Measurements from ENCODE around the gene MUCL3. TPM values are rescaled to one million over a fixed set of nuclear protein-coding genes. Genes with fewer than 3 reads are reported as not detected.

The MUCL3 gene
- polyA plus RNA-seq, 3 donors: not detected

GRCh38 chr6:31001281-31001888 lies 60.6 kb downstream of the MUCL3 start:
- DNase-seq: no peak
- Histone ChIP-seq H3K27ac (ENCODE audit: low read depth in 1 of 2, low read length in 2 of 2) (no peak overlapping the region), H3K4me3 (replicated peaks in 1 of 3; ENCODE audit: low read depth in 2 of 3, low read length in 3 of 3) (no peak overlapping the region), H3K9me3 (replicated peaks in 1 of 2; ENCODE audit: control insufficient read depth in 1 of 2, insufficient read depth in 1 of 2, low read length in 2 of 2) (no peaks in the 10 kb centered on the region), H3K4me2 (replicated peaks; ENCODE audit: extremely low read depth, low read length, poor library complexity, severe bottlenecking) (no peak overlapping the region), H3K4me1 (ENCODE audit: control insufficient read depth in 1 of 2, insufficient read depth in 2 of 2, low read length in 2 of 2) (no peaks in the 10 kb centered on the region), H3K9ac (ENCODE audit: insufficient read depth, low read length, poor library complexity, severe bottlenecking) (no peak overlapping the region), H3K27me3 (ENCODE audit: control insufficient read depth in 2 of 2, insufficient read depth in 2 of 2, low read length in 2 of 2) (no peaks in the 10 kb centered on the region), H3K79me2 (ENCODE audit: insufficient read depth, low read length) (no peaks in the 10 kb centered on the region), H4K20me1 (ENCODE audit: insufficient read depth, low read length) (no peaks in the 10 kb centered on the region), H2AFZ (ENCODE audit: insufficient read depth, low read depth, low read length, poor library complexity, severe bottlenecking) (no peak overlapping the region), H3K36me3 (replicated peaks in 1 of 2; ENCODE audit: control insufficient read depth in 1 of 2, insufficient read depth in 2 of 2, low read length in 2 of 2) (no peaks in the 10 kb centered on the region)
- Mint-ChIP-seq H3K27ac (no peak overlapping the region), H3K4me1 (no peaks in the 10 kb centered on the region), H3K9me3 (peaks cover 0 to 7% (median 0%) of the 10 kb centered on the region in 7 donors), H3K36me3 (no peaks in the 10 kb centered on the region), H3K27me3 (ENCODE audit: low read depth in 3 of 3) (peaks cover 3 to 4% (median 4%) of the 10 kb centered on the region in 3 donors), H3K4me3 (no peak overlapping the region)
- 80% methylated on average over 10 of the region's 13 CpGs for WGBS (ENCODE audit: insufficient coverage)
- no peak for TF ChIP-seq CTCF (IDR thresholded peaks at IDR 0.05)
- intact Hi-C loops (cut with micrococcal nuclease): no loop called here

GRCh38 chr6:31002471-31002870 lies 61.7 kb downstream of the MUCL3 start:
- Histone ChIP-seq H3K4me1 (ENCODE audit: control insufficient read depth in 1 of 2, insufficient read depth in 2 of 2, low read length in 2 of 2) (no peaks in the 10 kb centered on the region), H3K9ac (ENCODE audit: insufficient read depth, low read length, poor library complexity, severe bottlenecking) (no peak overlapping the region), H3K4me2 (replicated peaks; ENCODE audit: extremely low read depth, low read length, poor library complexity, severe bottlenecking) (no peak overlapping the region), H3K9me3 (replicated peaks in 1 of 2; ENCODE audit: control insufficient read depth in 1 of 2, insufficient read depth in 1 of 2, low read length in 2 of 2) (no peaks in the 10 kb centered on the region), H2AFZ (ENCODE audit: insufficient read depth, low read depth, low read length, poor library complexity, severe bottlenecking) (no peak overlapping the region), H3K27ac (ENCODE audit: low read depth in 1 of 2, low read length in 2 of 2) (no peak overlapping the region), H4K20me1 (ENCODE audit: insufficient read depth, low read length) (no peaks in the 10 kb centered on the region), H3K36me3 (replicated peaks in 1 of 2; ENCODE audit: control insufficient read depth in 1 of 2, insufficient read depth in 2 of 2, low read length in 2 of 2) (no peaks in the 10 kb centered on the region), H3K79me2 (ENCODE audit: insufficient read depth, low read length) (no peaks in the 10 kb centered on the region), H3K27me3 (ENCODE audit: control insufficient read depth in 2 of 2, insufficient read depth in 2 of 2, low read length in 2 of 2) (no peaks in the 10 kb centered on the region), H3K4me3 (replicated peaks in 1 of 3; ENCODE audit: low read depth in 2 of 3, low read length in 3 of 3) (no peak overlapping the region)
- Mint-ChIP-seq H3K4me3 (no peak overlapping the region), H3K27ac (no peak overlapping the region), H3K36me3 (no peaks in the 10 kb centered on the region), H3K27me3 (ENCODE audit: low read depth in 3 of 3) (peaks cover 3 to 4% (median 4%) of the 10 kb centered on the region in 3 donors), H3K9me3 (peaks cover 0 to 7% (median 0%) of the 10 kb centered on the region in 7 donors), H3K4me1 (no peaks in the 10 kb centered on the region)
- no peak for DNase-seq
- TF ChIP-seq CTCF (IDR thresholded peaks at IDR 0.05): no peak
- intact Hi-C loops (cut with micrococcal nuclease): no loop called here
- WGBS (ENCODE audit: insufficient coverage): no CpG with 5 or more reads among the region's 2 CpGs

Small RNA genes lying within 50 kb of the gene (small RNA-seq; reads per million reads assigned to genes)
- not detected for gene RF00019 (ENCODE audit: insufficient read length, low read depth)

Other genes with a start within 250 kb of the MUCL3 start
- 10 to 100 TPM; 25.9 to 36.0 (median 35.0) TPM for gene NRM, start 250.0 kb upstream of the MUCL3 start, polyA plus RNA-seq
- 1 to 10 TPM in 1 of 3 donors, under 1 TPM in 2; 0.27 to 4.5 (median 0.34) TPM for gene MDC1, start 223.7 kb upstream of the MUCL3 start, polyA plus RNA-seq
- gene TUBB, start 220.6 kb upstream of the MUCL3 start, polyA plus RNA-seq: 100 to 1,000 TPM in 1 of 3 donors, 10 to 100 TPM in 2; 48.4 to 130 (median 57.0) TPM
- gene FLOT1, start 198.3 kb upstream of the MUCL3 start, polyA plus RNA-seq: 100 to 1,000 TPM; 124 to 153 (median 132) TPM
- 100 to 1,000 TPM in 1 of 3 donors, 10 to 100 TPM in 2; 30.6 to 188 (median 53.2) TPM for gene IER3, start 196.4 kb upstream of the MUCL3 start, polyA plus RNA-seq
- gene DDR1, start 56.5 kb upstream of the MUCL3 start, polyA plus RNA-seq: 1 to 10 TPM in 1 of 3 donors, under 1 TPM in 2; 0.39 to 1.0 (median 0.51) TPM
- gene GTF2H4, start 32.8 kb upstream of the MUCL3 start, polyA plus RNA-seq: 10 to 100 TPM in 1 of 3 donors, 1 to 10 TPM in 2; 3.6 to 14.5 (median 6.0) TPM
- 10 to 100 TPM in 1 of 3 donors, 1 to 10 TPM in 2; 7.6 to 15.5 (median 8.1) TPM for gene VARS2, start 26.7 kb upstream of the MUCL3 start, polyA plus RNA-seq
- gene SFTA2, start 8.8 kb upstream of the MUCL3 start, polyA plus RNA-seq: not detected
- gene MUC21, start 42.7 kb downstream of the MUCL3 start, polyA plus RNA-seq: not detected
- gene MUC22, start 69.5 kb downstream of the MUCL3 start, polyA plus RNA-seq: not detected
- gene C6orf15, start 171.6 kb downstream of the MUCL3 start, polyA plus RNA-seq: not detected
- not detected for gene PSORS1C1, start 173.8 kb downstream of the MUCL3 start, polyA plus RNA-seq
- gene CDSN, start 179.5 kb downstream of the MUCL3 start, polyA plus RNA-seq: not detected
- not detected for gene PSORS1C2, start 198.1 kb downstream of the MUCL3 start, polyA plus RNA-seq
- gene CCHCR1, start 216.8 kb downstream of the MUCL3 start, polyA plus RNA-seq: 1 to 10 TPM; 2.2 to 8.4 (median 2.8) TPM
- 1 to 10 TPM in 1 of 3 donors, under 1 TPM in 2; 0.75 to 1.1 (median 0.80) TPM for gene TCF19, start 217.6 kb downstream of the MUCL3 start, polyA plus RNA-seq
- under 1 TPM in 1 of 3 donors, not detected in 2; 0.20 TPM for gene POU5F1, start 229.7 kb downstream of the MUCL3 start, polyA plus RNA-seq